Activated CD4-positive, alpha-beta T cell treated with anti-CD3 and anti-CD28 coated beads, Interleukin-2, amount 50 U/mL, for 16 hours (primary cell): Measurements from ENCODE around the gene POMT2.

ENCODE experiments used
- DNase-seq: peaks from one replicate; pipeline ENCODE4 v3.0.0-alpha.2; 2020

Gene POMT2

DNA sequence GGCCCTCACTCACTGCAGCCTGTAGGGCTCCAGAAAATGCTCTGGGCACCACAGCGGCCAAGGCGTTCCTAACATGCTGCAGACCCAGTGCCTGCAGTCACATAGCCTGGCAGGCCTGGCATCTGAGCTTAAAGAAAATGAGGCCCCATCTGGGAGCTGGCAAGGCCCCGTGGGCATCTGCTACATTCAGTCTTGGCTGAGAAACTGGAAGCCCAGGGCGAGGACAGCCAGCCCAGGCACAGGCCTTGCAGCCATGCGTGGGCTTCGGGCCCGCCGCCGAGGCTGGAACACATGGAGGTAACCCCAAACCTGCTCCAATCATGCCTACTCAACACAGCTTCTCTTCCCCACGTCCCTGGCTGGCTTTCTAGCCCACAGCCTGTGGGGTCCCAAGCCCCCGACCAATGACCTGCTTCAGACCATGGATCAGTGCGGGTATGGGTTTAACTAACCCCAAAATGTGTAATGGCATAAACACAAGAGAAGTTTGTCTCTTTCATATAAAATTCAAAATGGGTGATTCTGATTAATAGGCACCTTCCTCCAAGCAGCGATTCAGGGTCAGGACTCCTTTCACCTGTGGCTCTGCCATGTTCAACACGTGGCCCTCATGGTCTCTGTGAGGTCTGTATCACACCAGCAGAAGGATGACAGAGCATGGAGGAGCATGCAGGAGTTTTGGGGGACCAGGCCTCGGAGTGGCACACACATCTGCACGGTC is 56.1 kb downstream of the POMT2 start:
- no peak for DNase-seq

GRCh38 chr14:77260631-77261030 is 60.1 kb downstream of the POMT2 start:
- DNase-seq: no peak

DNA sequence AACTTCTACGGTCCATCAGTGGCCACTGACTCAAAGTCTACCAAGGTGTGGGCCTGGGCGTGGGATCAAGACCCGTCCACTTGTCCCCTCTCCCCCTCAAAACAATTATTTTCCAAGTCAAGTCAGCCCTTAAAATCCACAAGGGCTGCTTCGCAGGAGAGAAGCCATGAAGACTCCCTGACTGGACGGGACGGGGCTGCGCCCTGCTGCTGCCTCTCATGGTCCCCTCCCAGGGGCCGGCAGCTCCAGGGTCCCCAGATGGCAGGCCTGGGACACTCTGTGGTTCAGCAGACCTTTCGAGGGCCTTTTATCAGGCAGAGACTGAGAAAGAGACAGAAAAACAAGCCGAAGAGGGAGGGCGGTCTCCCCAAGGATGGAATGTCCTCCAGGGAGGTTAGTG is 60.5 kb downstream of the POMT2 start:
- DNase-seq: no peak

GRCh38 chr14:77259025-77259715 is 61.5 kb downstream of the POMT2 start:
- DNase-seq: no peak

DNA sequence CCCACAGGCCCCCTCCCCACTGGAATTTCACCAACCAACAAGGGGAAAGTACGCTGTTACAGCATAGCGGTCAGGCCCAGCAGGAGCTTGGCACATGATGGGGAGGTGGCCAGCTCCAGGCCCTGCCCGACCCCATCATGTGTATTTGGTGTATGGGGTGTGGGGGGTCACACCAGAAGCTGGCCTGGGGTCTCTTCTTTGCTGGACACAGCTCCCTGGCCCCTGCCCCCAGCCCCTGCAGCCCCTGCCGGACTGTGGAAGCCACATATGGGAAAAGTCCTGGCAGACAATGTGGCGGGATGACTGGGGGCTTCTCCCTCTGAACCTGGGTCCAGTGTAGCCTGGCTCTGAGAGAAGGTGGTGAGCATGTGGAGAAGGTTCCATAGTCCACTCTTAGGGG is 62.1 kb downstream of the POMT2 start:
- DNase-seq: no peak

DNA sequence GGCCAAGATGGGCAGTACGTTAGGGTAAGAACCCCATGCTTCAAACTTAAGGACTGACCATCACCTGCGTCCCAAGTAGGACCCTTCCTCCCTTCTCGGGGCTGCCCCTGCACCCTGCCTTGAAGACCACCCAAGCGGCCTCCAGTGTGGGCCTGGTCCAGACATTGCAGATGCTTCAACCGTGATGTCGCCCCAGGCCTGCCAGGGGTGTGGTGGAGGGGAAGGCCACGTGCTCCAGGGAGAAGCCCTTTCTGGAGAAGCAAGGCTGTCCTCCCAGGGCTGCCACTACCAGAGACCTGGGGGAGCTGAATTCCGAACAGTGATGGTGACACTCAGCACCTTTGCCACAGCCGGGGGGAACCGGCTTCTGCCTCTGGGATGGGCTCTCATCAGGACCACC is 63.0 kb downstream of the POMT2 start:
- DNase-seq: no peak

DNA sequence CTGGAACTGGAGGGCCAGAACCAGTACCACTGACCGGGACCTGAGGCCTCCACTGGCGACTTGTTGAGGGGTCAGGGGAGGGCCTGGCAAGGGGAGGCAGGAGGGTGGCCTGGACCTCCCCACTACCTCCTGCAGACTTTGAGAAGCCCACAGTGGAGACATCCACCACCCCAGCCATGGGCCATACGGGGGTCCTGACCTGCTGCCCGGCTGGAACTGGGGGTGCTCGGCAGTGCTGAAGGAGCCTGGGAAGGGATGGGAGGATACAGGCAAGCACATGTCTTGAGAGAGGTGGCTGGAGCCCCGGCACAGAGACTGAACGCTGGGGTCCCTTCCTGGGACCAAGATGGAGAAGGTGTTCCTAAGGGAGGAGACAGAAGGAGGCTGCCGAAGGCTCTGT is 64.0 kb downstream of the POMT2 start:
- DNase-seq: no peak

GRCh38 chr14:77253333-77254190 is 67.1 kb downstream of the POMT2 start:
- no peak for DNase-seq

DNA sequence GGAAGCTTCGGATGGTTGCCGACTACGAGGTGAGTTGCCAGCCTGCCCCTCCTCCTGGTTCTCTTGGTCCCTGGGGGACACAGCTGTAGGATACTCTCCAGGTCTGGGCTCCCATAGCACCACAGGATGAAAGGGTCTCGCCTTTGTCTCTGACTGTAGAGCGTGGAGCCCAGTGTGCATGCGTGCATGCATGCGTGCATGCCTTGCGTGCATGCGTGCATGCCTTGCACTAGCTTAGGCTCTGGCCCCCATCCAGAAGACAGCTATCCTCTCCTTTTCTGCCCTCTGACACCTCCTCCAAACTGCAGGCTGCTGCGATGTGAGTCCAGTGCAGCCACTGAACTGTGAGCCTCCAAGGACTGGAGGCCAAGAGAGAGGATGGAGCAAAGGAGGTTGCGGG is 68.8 kb downstream of the POMT2 start:
- no peak for DNase-seq

- no peak for DNase-seq
Measured at GRCh38 chr14:77250927-77251326, 69.8 kb downstream of the POMT2 start.

DNA sequence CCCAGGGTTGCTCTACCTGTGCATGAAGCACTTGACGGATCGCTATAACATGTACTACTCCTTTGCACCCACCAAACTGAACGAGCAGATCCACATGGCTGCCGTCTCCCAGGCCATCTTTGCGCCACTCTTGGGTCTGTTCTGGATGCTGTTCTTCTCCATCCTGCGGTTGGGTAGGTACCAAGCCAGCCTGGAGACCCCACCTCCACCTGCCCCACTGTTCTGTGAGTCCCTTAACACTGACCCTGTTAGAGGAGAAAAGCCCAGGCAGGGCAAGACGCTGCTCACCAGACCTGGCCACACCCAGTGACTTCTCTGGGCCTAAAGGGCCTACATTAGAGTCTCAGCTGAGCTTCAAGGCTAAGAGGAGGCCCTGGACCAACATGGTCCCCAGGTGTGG is 71.4 kb downstream of the POMT2 start:
- no peak for DNase-seq

- DNase-seq: no peak
Measured at GRCh38 chr14:77248666-77249065, 72.0 kb downstream of the POMT2 start.

DNA sequence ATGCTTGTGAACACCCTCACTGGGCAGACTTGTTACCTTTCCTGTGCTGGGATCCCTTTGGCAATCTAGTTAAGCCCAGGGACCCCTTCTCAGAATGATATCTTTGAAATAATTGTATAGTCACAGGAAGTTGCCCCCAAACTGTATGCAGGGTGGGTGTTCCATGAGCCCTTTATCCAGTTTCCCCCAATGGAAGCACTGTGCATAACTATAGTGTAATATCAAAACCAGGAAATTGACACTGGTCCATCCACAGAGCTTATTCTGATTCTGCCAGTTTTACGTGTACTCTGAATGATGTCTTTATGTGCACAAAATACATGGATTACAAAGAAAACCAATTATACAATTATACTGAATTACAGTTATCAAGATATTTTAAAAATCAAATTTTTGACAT is 73.9 kb downstream of the POMT2 start:
- no peak for DNase-seq

- no peak for DNase-seq
Measured at GRCh38 chr14:77245820-77246219, 74.9 kb downstream of the POMT2 start.

GRCh38 chr14:77243853-77244252 is 76.8 kb downstream of the POMT2 start:
- no peak for DNase-seq

DNA sequence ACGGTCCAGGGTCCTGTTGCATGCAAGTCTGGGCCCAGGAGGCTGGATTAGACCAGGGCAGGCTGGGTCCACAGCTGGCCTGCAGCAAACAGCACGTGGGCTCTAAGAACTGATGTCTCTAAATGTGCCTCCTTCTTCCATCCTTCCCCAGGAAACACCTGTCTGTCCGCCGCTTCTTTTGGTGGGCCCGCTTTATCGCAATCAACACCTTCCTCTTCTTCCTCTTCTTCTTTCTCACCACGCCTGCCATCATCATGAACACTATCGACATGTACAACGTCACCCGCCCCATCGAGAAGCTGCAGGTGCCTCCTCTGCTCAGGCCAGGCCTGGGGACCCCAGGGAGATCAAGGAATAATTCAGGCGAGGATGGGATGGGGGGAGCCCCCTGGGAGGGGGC is 77.9 kb downstream of the POMT2 start:
- no peak for DNase-seq

DNA sequence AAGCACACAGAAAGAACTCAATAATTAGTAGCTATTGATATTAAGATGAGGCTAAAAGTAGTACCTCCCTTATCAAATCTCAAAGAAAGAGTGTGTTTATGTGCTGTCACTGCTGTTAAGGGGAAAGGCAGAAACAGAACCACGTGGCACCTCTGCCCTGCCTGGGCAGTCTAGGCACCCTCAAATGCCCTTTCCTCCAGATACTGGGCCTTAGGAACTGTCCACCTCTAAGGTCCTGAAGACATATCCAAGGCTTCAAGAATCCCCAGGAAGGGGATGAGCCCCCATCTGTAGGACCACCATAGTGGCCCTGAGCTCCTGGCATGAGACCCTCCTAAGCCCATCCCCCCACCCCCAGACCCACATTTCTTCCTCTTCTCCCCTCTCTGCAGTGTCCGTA is 78.7 kb downstream of the POMT2 start:
- no peak for DNase-seq

DNA sequence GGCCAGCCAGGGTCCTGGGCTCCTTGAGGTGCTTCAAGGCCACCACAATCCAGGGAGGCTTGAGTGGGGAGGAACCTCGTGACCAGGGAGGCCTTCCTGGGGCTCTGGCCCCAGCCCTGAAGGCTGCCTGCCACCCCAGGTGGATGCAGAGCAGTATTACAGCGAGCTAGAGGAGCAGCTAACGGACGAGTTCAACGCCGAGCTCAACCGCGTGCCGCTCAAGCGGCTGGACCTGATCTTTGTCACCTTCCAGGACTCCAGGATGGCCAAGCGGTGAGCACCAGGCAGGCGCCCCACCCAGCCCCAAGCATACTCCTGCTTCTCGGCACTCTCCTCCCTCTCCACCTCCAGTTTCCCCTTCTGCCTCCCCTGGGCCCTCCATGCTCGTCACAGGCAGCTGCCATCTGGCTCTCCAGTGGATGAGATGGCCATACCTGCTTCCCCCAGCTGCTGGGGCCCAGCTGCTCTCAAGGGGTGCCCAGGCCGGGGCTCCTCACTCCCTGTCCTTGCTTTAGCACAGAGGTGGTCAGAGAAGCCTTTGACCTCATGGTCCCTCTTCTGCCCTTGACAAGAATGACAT is 80.3 kb downstream of the POMT2 start:
- no peak for DNase-seq

DNA sequence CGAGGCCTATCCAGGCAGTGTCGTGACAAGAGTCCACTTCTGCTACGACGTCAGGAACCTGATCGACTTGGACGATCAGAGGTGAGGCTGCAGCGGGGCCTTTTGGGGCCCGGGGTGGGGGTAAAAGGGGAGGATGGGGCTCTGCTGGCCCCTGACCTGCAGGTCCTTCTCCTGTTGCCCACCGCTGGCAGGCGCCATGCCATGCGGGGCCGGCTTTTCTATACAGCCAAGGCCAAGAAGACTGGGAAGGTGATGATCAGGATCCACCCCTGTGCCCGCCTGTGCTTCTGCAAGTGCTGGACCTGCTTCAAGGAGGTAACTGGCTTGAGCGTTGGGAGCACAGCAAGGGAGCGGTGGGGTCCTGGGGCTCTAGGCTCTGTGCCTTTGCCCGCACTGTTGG is 81.3 kb downstream of the POMT2 start:
- no peak for DNase-seq

- DNase-seq: no peak
Measured at GRCh38 chr14:77238996-77239395, 81.7 kb downstream of the POMT2 start.

GRCh38 chr14:77238356-77238755 is 82.3 kb downstream of the POMT2 start:
- DNase-seq: no peak

GRCh38 chr14:77236814-77237213 is 83.9 kb downstream of the POMT2 start:
- no peak for DNase-seq

DNA sequence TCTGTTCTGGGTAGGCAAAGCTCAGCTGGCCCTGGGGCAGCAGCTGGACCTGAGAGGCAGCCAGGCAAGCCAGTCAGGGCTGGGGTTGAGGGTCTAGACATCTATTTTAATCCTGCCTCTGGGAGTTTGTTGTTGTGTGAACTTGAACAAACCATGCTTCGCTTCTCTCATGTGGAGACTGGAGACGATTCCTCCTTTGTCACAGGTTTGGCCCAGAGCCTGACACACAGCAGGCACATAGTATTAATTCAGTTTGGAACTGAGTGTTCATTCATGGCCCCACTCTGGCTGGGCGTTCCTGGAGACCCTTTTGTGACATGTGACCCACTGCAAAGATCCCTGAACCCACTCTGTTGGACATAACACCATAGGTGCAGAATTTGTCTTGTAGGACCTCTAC is 89.0 kb downstream of the POMT2 start:
- DNase-seq: no peak

DNA sequence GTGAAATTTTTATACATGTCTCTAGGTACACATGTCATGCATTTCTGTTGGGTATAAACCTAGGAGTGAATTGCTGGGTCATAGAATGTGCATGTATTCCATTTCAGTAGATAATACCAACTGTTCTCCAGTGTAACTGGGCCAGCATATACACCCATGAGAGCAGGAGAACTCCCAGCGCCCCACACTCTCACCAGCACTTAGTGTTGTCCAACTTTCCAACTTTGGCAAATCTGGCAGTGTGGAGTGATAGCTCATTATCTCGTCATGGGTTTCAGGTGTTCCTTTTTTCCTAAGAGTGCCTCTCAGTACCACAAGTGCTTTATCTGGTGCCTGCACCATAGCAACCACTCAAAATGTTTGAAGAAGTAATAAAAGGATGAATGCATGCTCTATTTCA is 89.8 kb downstream of the POMT2 start:
- no peak for DNase-seq
